Bone marrow (tissue), 2 donors: Measurements from ENCODE around the gene TCF4.

Experiments
- DNase-seq, 2 donors: peaks; one replicate each; lab custom pipeline; 2025; lab: John Stamatoyannopoulos, UW

The TCF4 gene

DNA sequence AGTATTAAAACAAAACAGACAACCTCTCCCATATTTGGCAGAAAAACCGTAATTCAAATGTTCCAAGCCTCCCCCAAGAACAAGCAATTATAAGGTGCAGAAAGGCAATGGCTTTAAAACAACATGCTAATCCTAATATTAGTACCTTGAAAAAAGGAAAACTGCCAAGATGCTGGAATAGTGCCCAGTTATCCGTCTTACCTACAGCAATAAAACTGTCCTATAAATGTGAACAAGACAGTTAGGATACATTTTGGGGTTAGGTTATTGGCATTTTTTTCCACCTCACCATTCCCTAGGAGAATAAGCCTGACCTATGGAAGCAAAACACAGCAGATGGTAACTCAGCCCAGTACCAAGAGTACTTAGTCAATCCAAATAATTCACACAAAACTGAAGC lies 83.2 kb downstream of the TCF4 start:
- DNase-seq, result no peak

DNA sequence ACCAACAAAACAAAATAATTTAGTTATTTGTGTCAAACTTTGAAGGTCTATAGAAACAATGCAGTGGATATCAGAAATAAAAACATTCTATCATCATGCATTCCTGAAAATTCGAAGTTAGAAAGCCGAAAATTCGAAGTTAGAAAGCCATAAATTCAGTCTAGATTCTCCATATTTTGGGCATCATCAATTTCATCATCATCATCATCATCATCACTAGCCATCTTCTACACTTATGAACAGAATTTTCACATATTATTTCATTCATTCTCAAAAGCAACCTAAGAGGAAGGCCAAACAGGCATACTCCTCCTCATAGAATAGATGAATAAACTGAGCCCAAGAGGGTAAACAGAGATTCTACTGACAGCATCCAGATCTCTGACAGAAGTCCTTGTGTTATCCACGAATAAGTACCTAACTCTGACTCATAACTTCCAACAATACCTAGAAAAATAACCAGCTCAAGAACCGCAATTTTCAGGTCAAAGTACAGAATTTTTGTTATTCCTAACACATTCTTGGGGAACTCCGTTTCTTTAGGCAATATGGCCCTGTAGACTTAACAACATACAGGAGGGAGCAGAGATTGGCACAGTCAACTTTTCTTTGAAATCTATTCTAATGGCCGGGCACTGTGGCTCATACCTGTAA lies 84.7 kb downstream of the TCF4 start:
- DNase-seq, result no peak

- DNase-seq, result no peak
Measured at GRCh38 chr18:55501982-55502710, 85.8 kb downstream of the TCF4 start.

DNA sequence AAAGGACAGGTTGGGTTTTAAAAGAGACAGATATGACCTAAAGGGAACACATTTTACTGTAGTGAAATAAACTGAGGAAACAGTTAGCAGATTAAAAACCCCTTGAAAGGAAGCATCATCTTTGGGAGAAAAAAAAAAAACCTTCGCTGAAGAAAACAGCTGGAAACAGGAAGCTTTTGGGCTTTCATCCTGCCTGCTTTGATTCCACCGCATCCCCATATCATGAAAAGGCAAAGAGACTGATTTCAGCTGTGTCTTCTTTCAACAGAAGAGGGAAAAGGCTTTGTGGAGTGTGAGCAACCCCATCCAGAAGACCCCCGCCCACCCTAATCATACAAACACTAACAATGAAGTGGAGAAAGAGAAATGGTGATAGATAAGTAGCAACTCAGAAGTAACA lies 86.4 kb downstream of the TCF4 start:
- DNase-seq, result no peak

GRCh38 chr18:55500316-55501086 lies 87.5 kb downstream of the TCF4 start:
- DNase-seq, result peak in 1 of 2 donors; percentile 48

DNA sequence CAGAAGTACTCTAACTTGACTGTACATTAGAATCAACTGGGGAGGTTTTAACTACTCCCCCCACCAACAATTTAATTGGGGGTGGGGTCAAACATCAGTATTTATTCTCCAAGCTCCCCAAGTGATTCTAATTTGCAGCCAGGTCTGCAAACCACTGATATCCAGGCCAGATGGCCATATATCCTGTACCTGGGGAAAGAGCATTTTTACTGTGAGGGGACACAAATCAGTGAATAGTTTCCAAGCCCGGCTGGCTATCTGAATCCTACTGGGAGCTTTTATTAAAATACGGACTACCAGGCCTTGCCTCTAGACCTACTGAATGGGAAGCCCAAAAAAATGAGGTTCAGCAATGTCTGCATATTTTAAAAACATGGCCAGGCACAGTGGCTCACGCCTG lies 88.5 kb downstream of the TCF4 start:
- no peak for DNase-seq

GRCh38 chr18:55497825-55498403 lies 90.1 kb downstream of the TCF4 start:
- no peak for DNase-seq

DNA sequence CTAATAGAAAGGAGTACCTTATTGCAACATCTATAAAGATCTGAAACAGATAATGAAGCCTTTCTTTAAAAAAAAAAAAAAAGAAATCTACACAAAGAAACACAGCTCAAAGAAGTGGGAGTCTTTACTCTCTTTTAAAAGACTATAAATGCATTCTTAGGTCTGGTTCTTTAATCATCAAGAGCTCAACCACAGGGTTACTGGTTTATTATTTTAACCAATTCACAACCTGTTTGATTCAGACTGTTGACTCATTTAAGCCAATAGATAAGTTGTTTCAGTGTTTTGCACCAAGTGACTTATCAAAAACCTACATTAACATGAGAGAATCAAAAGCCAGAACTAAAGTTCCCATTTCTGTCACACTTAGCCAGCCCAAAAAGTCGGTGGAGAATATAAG lies 93.1 kb downstream of the TCF4 start:
- DNase-seq, result no peak

GRCh38 chr18:55494441-55494840 lies 93.6 kb downstream of the TCF4 start:
- DNase-seq, result no peak

GRCh38 chr18:55491616-55492015 lies 96.4 kb downstream of the TCF4 start:
- no peak for DNase-seq

- no peak for DNase-seq
Measured at GRCh38 chr18:55489034-55489986, 98.7 kb downstream of the TCF4 start.

DNA sequence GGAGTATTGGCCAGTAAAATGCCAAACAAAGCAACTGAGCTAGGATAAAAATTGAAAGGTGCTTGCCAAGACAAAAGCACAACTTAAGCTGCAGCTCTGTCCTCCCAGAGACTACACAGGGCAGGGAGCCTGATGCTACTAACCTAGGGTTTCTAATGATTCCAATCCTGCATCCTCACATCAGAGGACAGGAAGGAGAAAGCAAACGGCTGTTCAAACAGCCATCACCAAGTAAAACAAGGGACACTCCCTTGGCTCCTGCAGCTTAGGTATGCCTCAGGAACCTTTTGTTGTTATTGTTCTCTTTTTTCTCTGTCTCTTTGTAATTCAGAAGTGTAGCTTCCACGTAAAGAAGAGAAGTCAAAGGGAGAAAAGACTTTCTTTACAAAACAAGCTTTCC lies 99.5 kb downstream of the TCF4 start:
- no peak for DNase-seq

- DNase-seq, result no peak
Measured at GRCh38 chr18:55487997-55488396, 100.0 kb downstream of the TCF4 start.

DNA sequence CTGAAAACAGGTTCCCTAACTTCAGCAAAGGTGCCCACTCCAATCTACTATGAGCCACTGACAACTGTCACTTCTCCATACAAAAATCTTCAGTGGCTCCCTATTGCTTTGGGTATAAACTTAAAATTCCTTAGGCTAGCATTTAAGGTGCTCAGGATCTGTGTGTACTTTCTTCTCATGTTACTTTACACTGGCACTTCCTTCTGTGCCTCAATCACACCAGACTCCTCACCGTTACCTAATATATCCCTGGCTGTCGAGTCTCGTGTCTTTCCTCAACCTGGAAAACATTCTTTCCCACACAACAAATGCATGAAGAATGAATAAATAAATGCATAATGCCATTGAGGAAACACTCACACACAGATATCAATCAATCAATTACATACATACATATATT lies 101.1 kb downstream of the TCF4 start:
- no peak for DNase-seq

- DNase-seq, result no peak
Measured at GRCh38 chr18:55485666-55486065, 102.3 kb downstream of the TCF4 start.

DNA sequence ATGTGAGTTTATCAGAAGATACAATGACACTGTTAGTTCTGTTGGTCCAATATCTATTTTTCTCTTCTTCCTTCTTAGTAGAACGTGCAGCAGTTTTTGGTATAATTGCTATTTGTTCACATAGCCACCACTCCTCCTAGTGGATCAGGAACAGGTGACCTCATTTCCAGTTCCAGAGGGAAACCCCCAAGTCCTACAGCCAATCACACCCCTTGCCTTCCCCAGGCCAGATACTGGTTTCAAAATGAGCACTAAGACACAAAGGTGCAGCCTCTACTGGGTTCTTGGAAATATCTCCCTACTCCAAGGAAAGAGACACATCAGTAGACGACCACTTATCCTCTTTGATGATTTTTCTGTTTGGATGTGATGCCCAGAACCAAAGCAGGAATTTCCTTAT lies 103.2 kb downstream of the TCF4 start:
- DNase-seq, result no peak

- no peak for DNase-seq
Measured at GRCh38 chr18:55483266-55483871, 104.6 kb downstream of the TCF4 start.

- no peak for DNase-seq
Measured at GRCh38 chr18:55479656-55480420, 108.2 kb downstream of the TCF4 start.

DNA sequence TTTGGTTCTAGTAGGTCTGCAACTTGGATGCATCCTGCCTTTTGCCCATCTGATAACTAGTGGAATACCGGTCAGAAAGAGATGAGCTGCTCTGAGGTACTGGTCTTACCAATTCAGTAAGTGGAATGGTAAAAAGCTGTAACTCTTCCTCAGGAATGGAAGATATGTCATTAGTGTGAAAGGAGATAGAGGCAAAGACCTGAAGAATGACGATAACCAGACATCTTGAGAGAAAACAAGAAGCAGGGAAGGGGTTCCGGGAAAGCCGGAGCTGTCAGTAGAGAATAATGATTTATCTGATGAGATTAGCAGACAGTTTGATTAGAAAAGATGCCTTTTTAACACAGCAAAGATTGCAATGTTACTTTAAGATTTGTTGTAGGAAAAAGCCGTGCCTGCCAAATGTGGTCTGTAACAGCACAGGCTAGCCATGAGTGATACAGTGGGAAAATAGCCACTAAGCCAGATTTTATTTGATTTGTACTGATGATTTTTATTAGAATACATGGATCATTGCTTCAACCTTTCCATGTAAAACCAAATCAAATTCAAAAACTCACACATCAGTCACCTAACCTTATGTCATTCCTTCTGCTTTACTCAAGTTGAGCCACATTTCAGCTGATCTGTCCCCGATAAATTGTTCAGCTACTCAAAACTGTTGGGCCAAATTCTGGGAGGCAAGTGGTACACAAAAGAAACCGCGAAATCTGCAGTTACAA lies 110.0 kb downstream of the TCF4 start:
- DNase-seq, result no peak

DNA sequence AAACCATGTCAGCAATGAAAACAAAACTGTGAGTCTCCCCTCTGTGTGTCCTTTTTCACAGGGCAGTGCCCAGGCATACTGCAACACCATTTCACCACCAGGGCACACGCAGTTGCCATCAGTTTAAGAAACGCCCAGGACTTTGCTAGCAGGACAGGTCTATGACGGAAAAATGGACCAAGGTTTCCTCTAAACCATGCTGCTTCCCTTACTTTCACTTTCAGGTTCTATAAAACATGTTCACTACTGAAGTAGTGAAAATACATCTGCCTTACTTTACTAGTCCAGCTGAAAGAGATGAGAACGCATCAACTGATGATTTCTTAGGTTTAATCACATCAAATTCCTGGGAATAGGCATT lies 110.5 kb downstream of the TCF4 start:
- peak in 1 of 2 donors; percentile 81 for DNase-seq
